Central memory CD4-positive, alpha-beta T cell (primary cell): ENCODE measurements around the gene CXADR.
A peak's percentile ranks its signal among the peaks of the same experiment; 100 is the strongest.

Source experiments
- DNase-seq: peaks from one replicate; pipeline ENCODE4 v3.0.0; 2022

CXADR gene

GRCh38 chr21:17610911-17611310 lies 98.1 kb downstream of the CXADR start:
- no peak for DNase-seq

- DNase-seq, result peak; percentile 81
Measured at GRCh38 chr21:17611414-17612022, 98.7 kb downstream of the CXADR start.

GRCh38 chr21:17612023-17612564 lies 99.3 kb downstream of the CXADR start:
- no peak for DNase-seq

- peak; percentile 79 for DNase-seq
Measured at GRCh38 chr21:17612565-17613241, 99.9 kb downstream of the CXADR start, which contains the start of gene BTG3. BTG3 (minus strand) TSS chr21:17612901; CDS start chr21:17609144, 3,757 bp downstream.

- DNase-seq, result no peak
Measured at GRCh38 chr21:17613242-17613676, 100.4 kb downstream of the CXADR start.

- DNase-seq, result no peak
Measured at GRCh38 chr21:17616831-17617230, 104.0 kb downstream of the CXADR start.

GRCh38 chr21:17622018-17622417 lies 109.2 kb downstream of the CXADR start:
- DNase-seq, result no peak

- DNase-seq, result no peak
Measured at GRCh38 chr21:17631195-17631594, 118.4 kb downstream of the CXADR start.

GRCh38 chr21:17636711-17637110 lies 123.9 kb downstream of the CXADR start:
- DNase-seq, result no peak

GRCh38 chr21:17640821-17641220 lies 128.0 kb downstream of the CXADR start:
- DNase-seq, result no peak
